DOHH2 (cell line): ENCODE results near the gene AMPH.

ENCODE experiments used
- H3F3A ChIP-seq: fragments of 200-600 bp; sonication (generic), shearing (Covaris generic); 2 replicates; pipeline ENCODE4 v1.6.0; 2016; ENCODE audit warnings: antibody characterized with exemption, mild to moderate bottlenecking; ENCODE audit not compliant: control insufficient read depth, insufficient read depth
- H3K27ac ChIP-seq: fragments of 200-600 bp; sonication (generic); 2 replicates; pipeline ENCODE4 v1.5.1; 2014; ENCODE audit warnings: low read depth, mild to moderate bottlenecking, low read length, moderate library complexity
- H3K27me3 ChIP-seq: fragments of 200-600 bp; sonication (generic); 2 replicates; pipeline ENCODE4 v1.6.1; 2014; ENCODE audit warnings: mild to moderate bottlenecking, low read length, mixed read lengths; ENCODE audit not compliant: control insufficient read depth
- H3K36me3 ChIP-seq: fragments of 200-600 bp; sonication (generic); 2 replicates; pipeline ENCODE4 v1.6.1; 2014; ENCODE audit warnings: mild to moderate bottlenecking, low read length, moderate library complexity, mixed read lengths; ENCODE audit not compliant: control insufficient read depth
- H3K4me1 ChIP-seq: fragments of 200-600 bp; sonication (generic); 2 replicates; pipeline ENCODE4 v1.6.1; 2014; ENCODE audit warnings: mild to moderate bottlenecking, low read length, mixed read lengths; ENCODE audit not compliant: control insufficient read depth
- H3K4me2 ChIP-seq: fragments of 200-600 bp; sonication (generic); 2 replicates; pipeline ENCODE4 v1.6.0; 2014; ENCODE audit warnings: mild to moderate bottlenecking, low read length, moderate library complexity
- H3K4me3 ChIP-seq: fragments of 200-600 bp; sonication (generic); 2 replicates; pipeline ENCODE4 v1.5.1; 2014; ENCODE audit warnings: mild to moderate bottlenecking, low read length, mixed read lengths
- H3K79me2 ChIP-seq: fragments of 200-600 bp; sonication (generic); 2 replicates; pipeline ENCODE4 v1.6.1; 2014; ENCODE audit warnings: mild to moderate bottlenecking, low read length, mixed read lengths; ENCODE audit not compliant: control insufficient read depth
- H3K9me2 ChIP-seq: fragments of 200-600 bp; sonication (generic); replicated peaks from 2 replicates; pipeline ENCODE4 v1.6.1; 2014; ENCODE audit warnings: mild to moderate bottlenecking, low read length, mixed read lengths; ENCODE audit not compliant: control insufficient read depth
- H3K9me3 ChIP-seq: fragments of 200-600 bp; sonication (generic); 2 replicates; pipeline ENCODE4 v1.6.1; 2014; ENCODE audit warnings: antibody characterized with exemption, low read length, mixed read lengths; ENCODE audit not compliant: control insufficient read depth, insufficient read depth
- H4K20me1 ChIP-seq: fragments of 200-600 bp; sonication (generic); 2 replicates; pipeline ENCODE4 v1.6.0; 2014; ENCODE audit warnings: low read depth, mild to moderate bottlenecking, antibody characterized with exemption, low read length, moderate library complexity; ENCODE audit not compliant: control insufficient read depth, insufficient read depth
- CTCF ChIP-seq: fragments of 200-600 bp; sonication (generic); IDR thresholded peaks from one replicate; pipeline ENCODE4 v1.5.1; 2014; ENCODE audit warnings: antibody characterized with exemption, mild to moderate bottlenecking, low read depth, low read length; ENCODE audit not compliant: poor library complexity, severe bottlenecking
- EZH2phosphoT487 ChIP-seq: fragments of 200-600 bp; sonication (generic); IDR thresholded peaks from 2 replicates; pipeline ENCODE4 v1.6.1; 2017; ENCODE audit warnings: borderline replicate concordance, mild to moderate bottlenecking, antibody characterized with exemption, low read length, moderate library complexity, mixed read lengths

Gene AMPH

GRCh38 chr7:38512291-38512690 lies 118.9 kb downstream of the AMPH start:
- no peaks in the 10 kb centered on the region for H4K20me1 ChIP-seq
- H3F3A ChIP-seq: no peaks in the 10 kb centered on the region
- H3K27me3 ChIP-seq: peaks cover 3% of the 10 kb centered on the region; the same call in 1 of the 2 replicates
- H3K4me2 ChIP-seq: no peak overlapping the region
- no peaks in the 10 kb centered on the region for H3K79me2 ChIP-seq
- H3K9me3 ChIP-seq: no peaks in the 10 kb centered on the region
- no peak overlapping the region for H3K27ac ChIP-seq
- no peaks in the 10 kb centered on the region for H3K9me2 ChIP-seq
- no peaks in the 10 kb centered on the region for H3K4me1 ChIP-seq
- H3K4me3 ChIP-seq: no peak overlapping the region
- H3K36me3 ChIP-seq: no peaks in the 10 kb centered on the region
- no peak for TF ChIP-seq CTCF
- TF ChIP-seq EZH2phosphoT487: no peak

GRCh38 chr7:38507384-38507783 lies 123.8 kb downstream of the AMPH start:
- H3K9me3 ChIP-seq: no peaks in the 10 kb centered on the region
- TF ChIP-seq CTCF (no peak), EZH2phosphoT487 (no peak)
- H3K27me3 ChIP-seq: peaks cover 8% of the 10 kb centered on the region
- H3K79me2 ChIP-seq: no peaks in the 10 kb centered on the region
- H3F3A ChIP-seq: no peaks in the 10 kb centered on the region
- H4K20me1 ChIP-seq: no peaks in the 10 kb centered on the region
- no peak overlapping the region for H3K4me2 ChIP-seq
- no peaks in the 10 kb centered on the region for H3K36me3 ChIP-seq
- no peak overlapping the region for H3K27ac ChIP-seq
- H3K9me2 ChIP-seq: no peaks in the 10 kb centered on the region
- H3K4me1 ChIP-seq: no peaks in the 10 kb centered on the region
- no peak overlapping the region for H3K4me3 ChIP-seq

GRCh38 chr7:38506756-38507155 lies 124.4 kb downstream of the AMPH start:
- Histone ChIP-seq H3K9me2 (no peaks in the 10 kb centered on the region), H4K20me1 (no peaks in the 10 kb centered on the region), H3K4me2 (no peak overlapping the region), H3F3A (no peaks in the 10 kb centered on the region), H3K79me2 (no peaks in the 10 kb centered on the region), H3K9me3 (no peaks in the 10 kb centered on the region), H3K36me3 (no peaks in the 10 kb centered on the region), H3K27me3 (peaks cover 8% of the 10 kb centered on the region), H3K27ac (no peak overlapping the region), H3K4me3 (no peak overlapping the region), H3K4me1 (no peaks in the 10 kb centered on the region)
- TF ChIP-seq EZH2phosphoT487 (no peak), CTCF (no peak)

- no peak overlapping the region for H3K4me3 ChIP-seq
- no peaks in the 10 kb centered on the region for H3K9me2 ChIP-seq
- no peaks in the 10 kb centered on the region for H3F3A ChIP-seq
- no peak overlapping the region for H3K4me2 ChIP-seq
- no peaks in the 10 kb centered on the region for H3K36me3 ChIP-seq
- no peaks in the 10 kb centered on the region for H3K79me2 ChIP-seq
- H3K27ac ChIP-seq: no peak overlapping the region
- H3K9me3 ChIP-seq: no peaks in the 10 kb centered on the region
- H3K4me1 ChIP-seq: no peaks in the 10 kb centered on the region
- no peak for TF ChIP-seq CTCF
- TF ChIP-seq EZH2phosphoT487: no peak
- peaks cover 8% of the 10 kb centered on the region for H3K27me3 ChIP-seq
- no peaks in the 10 kb centered on the region for H4K20me1 ChIP-seq
These were observed 125.2 kb downstream of the AMPH start for GRCh38 chr7:38506004-38506403.
